OCI-LY7 (cell line): Measurements from ENCODE around the gene C10orf71. TPM values are rescaled to one million over a fixed set of nuclear protein-coding genes. Genes with fewer than 3 reads are reported as not detected.

ENCODE experiments used
- BruUV-seq: library from RNA; stranded (reverse); fragments of 400-500 nt; replicated peaks from 2 replicates; lab custom pipeline; 2021; lab: Mats Ljungman, UMichigan
- CTCF ChIA-PET: fragments of 300-600 bp; sonication (Branson Sonifier 250); formaldehyde crosslinking; loops from one replicate; lab custom pipeline; 2022; ENCODE audit warnings: antibody characterized with exemption; ENCODE audit not compliant: unreplicated experiment; lab: Charles Lee
- POLR2A ChIA-PET: fragments of 300-600 bp; sonication (Branson Sonifier 250); formaldehyde crosslinking; loops from one replicate; lab custom pipeline; 2022; ENCODE audit warnings: antibody characterized with exemption; lab: Charles Lee
- DNase-seq: peaks from one replicate; pipeline ENCODE4 v3.0.0-alpha.2; 2015; ENCODE audit warnings: low spot score
- H2AFZ ChIP-seq: fragments of 200-600 bp; sonication (generic), shearing (Covaris generic); 2 replicates; pipeline ENCODE4 v1.6.1; 2014; ENCODE audit warnings: mild to moderate bottlenecking, antibody characterized with exemption, low read length, moderate library complexity
- H3K27ac ChIP-seq: fragments of 200-600 bp; sonication (generic); 2 replicates; pipeline ENCODE4 v1.5.1; 2014; ENCODE audit warnings: mixed run types, low read depth, mild to moderate bottlenecking, moderate library complexity, low read length, inconsistent platforms; ENCODE audit not compliant: poor library complexity, severe bottlenecking
- H3K36me3 ChIP-seq: fragments of 200-600 bp; sonication (generic); 2 replicates; pipeline ENCODE4 v1.6.1; 2014; ENCODE audit warnings: mild to moderate bottlenecking, antibody characterized with exemption, low read length, moderate library complexity, mixed read lengths; ENCODE audit not compliant: insufficient read depth
- H3K4me1 ChIP-seq: fragments of 200-600 bp; sonication (generic); 2 replicates; pipeline ENCODE4 v1.5.1; 2014; ENCODE audit warnings: mild to moderate bottlenecking, low read length; ENCODE audit not compliant: insufficient read depth, poor library complexity, severe bottlenecking
- H3K4me2 ChIP-seq: fragments of 200-600 bp; sonication (generic); 2 replicates; pipeline ENCODE4 v1.6.1; 2014; ENCODE audit warnings: mild to moderate bottlenecking, low read length
- H3K4me3 ChIP-seq: fragments of 200-600 bp; sonication (generic); 2 replicates; pipeline ENCODE4 v1.5.1; 2014; ENCODE audit warnings: mild to moderate bottlenecking, low read depth, low read length; ENCODE audit not compliant: poor library complexity, severe bottlenecking
- H3K79me2 ChIP-seq: fragments of 200-600 bp; sonication (generic); 2 replicates; pipeline ENCODE4 v1.6.1; 2016; ENCODE audit warnings: low read depth, mild to moderate bottlenecking, low read length, moderate library complexity, mixed read lengths; ENCODE audit not compliant: insufficient read depth
- H3K9me2 ChIP-seq: fragments of 200-600 bp; sonication (generic); 2 replicates; pipeline ENCODE4 v1.6.1; 2016; ENCODE audit warnings: mild to moderate bottlenecking, low read length, mixed read lengths; ENCODE audit not compliant: insufficient read depth
- H3K9me3 ChIP-seq: fragments of 200-600 bp; sonication (generic); 2 replicates; pipeline ENCODE4 v1.6.1; 2014; ENCODE audit warnings: mild to moderate bottlenecking, mixed run types, low read length, mixed read lengths
- H4K20me1 ChIP-seq: fragments of 200-600 bp; sonication (generic); 2 replicates; pipeline ENCODE4 v1.6.1; 2014; ENCODE audit warnings: mild to moderate bottlenecking, antibody characterized with exemption, low read length, moderate library complexity, mixed read lengths; ENCODE audit not compliant: insufficient read depth
- EZH2phosphoT487 ChIP-seq: fragments of 200-600 bp; sonication (generic); IDR thresholded peaks from 2 replicates; pipeline ENCODE4 v1.6.1; 2018; ENCODE audit warnings: low read depth, borderline replicate concordance, mild to moderate bottlenecking, mixed run types, antibody characterized with exemption, low read length, moderate library complexity, mixed read lengths
- intact Hi-C: fragments of 100-400 bp; cut with micrococcal nuclease; formaldehyde crosslinking; loops from one replicate; pipeline ENCODE4 v1.10.0; 2022; ENCODE audit not compliant: unreplicated experiment
- total RNA-seq, 2 experiments: library from RNA; depleted of rRNA in 1 of 2; stranded (reverse); fragments of >200 nt in 1 of 2; shearing (Covaris generic) in 1 of 2; gene quantifications; 2 replicates each; pipeline ENCODE4 v1.2.3, GENCODE V29; 2014 to 2022
- TF ChIP-seq, protein P1 (sequence below): fragments of 200-600 bp; sonication (generic); conservative IDR thresholded peaks from 2 replicates; pipeline ENCODE4 v1.5.1; 2014; ENCODE audit warnings: mild to moderate bottlenecking, antibody characterized with exemption, low read length, moderate library complexity, mixed read lengths

Gene C10orf71
- total RNA-seq, 2 experiments from 2014 or later: 0.06 to 0.08 TPM

DNA sequence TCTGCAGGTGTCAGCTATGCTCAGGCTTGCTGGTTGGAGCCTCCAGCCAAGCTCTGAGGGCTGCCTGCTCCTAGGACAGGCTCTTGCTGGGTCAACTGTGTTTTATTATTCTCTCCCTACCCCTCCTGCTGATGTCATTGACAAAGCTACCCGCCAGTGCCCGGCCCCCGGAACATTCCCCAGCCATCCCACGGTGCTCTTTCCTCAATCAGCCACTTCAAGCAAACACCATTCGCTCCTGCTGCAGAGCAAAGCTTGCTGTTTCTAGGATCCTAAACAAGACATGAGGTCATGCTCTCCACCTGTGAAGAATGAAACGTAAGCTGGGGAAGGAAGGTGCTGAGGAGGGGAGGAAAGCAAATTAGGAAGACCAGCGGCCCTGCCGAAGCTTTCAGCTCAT lies 2.1 kb upstream of the C10orf71 start:
- Histone ChIP-seq H3K4me1 (peaks cover 17% of the 10 kb centered on the region), H3K9me3 (no peaks in the 10 kb centered on the region), H4K20me1 (no peaks in the 10 kb centered on the region), H3K36me3 (no peaks in the 10 kb centered on the region), H3K79me2 (no peaks in the 10 kb centered on the region), H3K4me2 (no peak overlapping the region), H3K4me3 (no peak overlapping the region), H3K9me2 (no peaks in the 10 kb centered on the region), H2AFZ (no peak overlapping the region), H3K27ac (no peak overlapping the region)
- CTCF ChIA-PET: interaction anchor here (0.6 kb wide), 1 partner anchor 111 kb away, joined by 3 read pairs; no protein-coding TSS in a partner anchor
- no TSS peak for BruUV-seq
- POLR2A ChIA-PET: interaction anchor here (1.0 to 1.3 kb wide), 3 partner anchors 21 to 42 kb away, joined by 3 to 5 read pairs (median 3); no protein-coding TSS in a partner anchor
- intact Hi-C loops: no loop called here
- DNase-seq: no peak
- no peak for TF ChIP-seq EZH2phosphoT487
- TF ChIP-seq, protein P1, sequence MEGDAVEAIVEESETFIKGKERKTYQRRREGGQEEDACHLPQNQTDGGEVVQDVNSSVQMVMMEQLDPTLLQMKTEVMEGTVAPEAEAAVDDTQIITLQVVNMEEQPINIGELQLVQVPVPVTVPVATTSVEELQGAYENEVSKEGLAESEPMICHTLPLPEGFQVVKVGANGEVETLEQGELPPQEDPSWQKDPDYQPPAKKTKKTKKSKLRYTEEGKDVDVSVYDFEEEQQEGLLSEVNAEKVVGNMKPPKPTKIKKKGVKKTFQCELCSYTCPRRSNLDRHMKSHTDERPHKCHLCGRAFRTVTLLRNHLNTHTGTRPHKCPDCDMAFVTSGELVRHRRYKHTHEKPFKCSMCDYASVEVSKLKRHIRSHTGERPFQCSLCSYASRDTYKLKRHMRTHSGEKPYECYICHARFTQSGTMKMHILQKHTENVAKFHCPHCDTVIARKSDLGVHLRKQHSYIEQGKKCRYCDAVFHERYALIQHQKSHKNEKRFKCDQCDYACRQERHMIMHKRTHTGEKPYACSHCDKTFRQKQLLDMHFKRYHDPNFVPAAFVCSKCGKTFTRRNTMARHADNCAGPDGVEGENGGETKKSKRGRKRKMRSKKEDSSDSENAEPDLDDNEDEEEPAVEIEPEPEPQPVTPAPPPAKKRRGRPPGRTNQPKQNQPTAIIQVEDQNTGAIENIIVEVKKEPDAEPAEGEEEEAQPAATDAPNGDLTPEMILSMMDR: no peak

DNA sequence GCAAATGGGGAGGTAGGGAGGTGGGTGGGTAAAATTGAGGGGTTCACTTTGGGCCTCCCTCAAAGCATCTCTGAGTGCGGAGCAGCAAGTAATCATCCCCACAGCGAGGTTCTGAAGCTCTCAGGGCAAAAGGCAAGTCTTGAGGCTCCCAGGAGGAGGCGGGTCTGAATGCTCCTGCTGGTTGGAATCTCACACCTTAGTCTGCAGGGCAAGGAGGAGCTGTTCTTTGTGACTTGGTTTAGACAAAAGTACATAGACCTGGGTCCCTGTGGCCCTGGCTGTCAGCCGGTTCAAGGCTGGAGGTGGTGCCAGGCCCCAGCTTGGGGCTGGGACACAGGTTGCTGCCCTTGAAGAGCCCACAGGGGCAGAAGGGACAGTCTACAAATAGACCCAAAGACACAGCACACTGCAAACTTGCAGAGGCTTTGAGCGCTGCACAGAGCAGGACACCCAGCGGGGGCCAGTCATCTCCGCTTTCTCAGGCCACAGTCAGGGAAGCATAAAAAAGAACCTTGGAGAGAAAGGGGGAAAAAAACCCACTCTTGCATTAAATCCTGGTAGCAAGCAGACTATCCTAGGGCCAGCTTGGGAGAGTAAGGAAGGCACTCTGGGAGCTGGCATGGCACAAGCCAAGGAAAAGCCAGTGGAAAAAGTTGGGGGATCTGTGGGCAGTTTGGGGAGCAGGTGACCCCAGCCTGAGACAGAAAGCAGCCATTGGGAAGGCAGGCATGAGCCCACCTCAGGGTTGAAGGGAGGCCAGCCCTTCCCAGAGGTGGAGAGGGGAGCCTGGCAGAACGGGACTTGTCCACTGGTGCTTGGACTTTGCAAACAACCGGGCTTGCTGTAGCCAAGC lies 926 bp upstream of the C10orf71 start:
- POLR2A ChIA-PET: interaction anchor here (1.1 to 1.3 kb wide), 2 partner anchors 26 to 40 kb away, joined by 3 read pairs; no protein-coding TSS in a partner anchor

More for the DNA sequence above, 926 bp upstream of the C10orf71 start:
- H3K9me3 ChIP-seq: no peaks in the 10 kb centered on the region
- no peaks in the 10 kb centered on the region for H4K20me1 ChIP-seq
- no peak overlapping the region for H3K4me2 ChIP-seq
- TF ChIP-seq, protein P1: no peak
- TF ChIP-seq EZH2phosphoT487: no peak
- no peak overlapping the region for H3K4me3 ChIP-seq
- no TSS peak for BruUV-seq
- H3K4me1 ChIP-seq: peaks cover 17% of the 10 kb centered on the region
- CTCF ChIA-PET: no interaction called here
- no peaks in the 10 kb centered on the region for H3K79me2 ChIP-seq
- intact Hi-C loops: no loop called here
- H3K27ac ChIP-seq: no peak overlapping the region
- no peaks in the 10 kb centered on the region for H3K9me2 ChIP-seq
- H2AFZ ChIP-seq: no peak overlapping the region
- DNase-seq: no peak
- H3K36me3 ChIP-seq: no peaks in the 10 kb centered on the region
